ENCODE measurements around the gene PRRG4.

The PRRG4 gene

GRCh38 chr11:32840587-32840986 is 10.9 kb downstream of the PRRG4 start:
- no peak overlapping the region for H3K4ac ChIP-seq (ENCODE audit: low read length)
- no peaks in the 10 kb centered on the region for H3K9me3 ChIP-seq (replicated peaks in 1 of 2; ENCODE audit: control insufficient read depth in 2 of 2, insufficient read depth in 1 of 2, low read depth in 1 of 2, low read length in 2 of 2)
- H3K4me2 ChIP-seq (ENCODE audit: insufficient read depth, low read length, poor library complexity, severe bottlenecking): no peak overlapping the region

GRCh38 chr11:32843544-32843943 is 13.8 kb downstream of the PRRG4 start:
- Histone ChIP-seq H3K23ac (ENCODE audit: low read depth, low read length, poor library complexity) (no peak overlapping the region), H2BK15ac (ENCODE audit: low read length) (no peak overlapping the region), H3K4ac (ENCODE audit: low read length) (no peak overlapping the region), H3K14ac (ENCODE audit: low read length) (no peak overlapping the region), H3K4me1 (ENCODE audit: control insufficient read depth in 2 of 2, insufficient read depth in 1 of 2, low read depth in 1 of 2, low read length in 2 of 2) (no peaks in the 10 kb centered on the region), H3K18ac (ENCODE audit: low read length) (no peak overlapping the region), H3K79me1 (ENCODE audit: low read depth, low read length) (no peaks in the 10 kb centered on the region), H3K4me2 (ENCODE audit: insufficient read depth, low read length, poor library complexity, severe bottlenecking) (no peak overlapping the region), H3K9ac (ENCODE audit: low read depth, low read length, poor library complexity) (no peak overlapping the region), H3K4me3 (ENCODE audit: low read length in 2 of 2) (no peak overlapping the region), H2BK5ac (ENCODE audit: low read length) (no peak overlapping the region), H3K36me3 (replicated peaks in 1 of 2; ENCODE audit: control insufficient read depth in 2 of 2, insufficient read depth in 2 of 2, low read length in 2 of 2) (no peaks in the 10 kb centered on the region), H3K9me3 (replicated peaks in 1 of 2; ENCODE audit: control insufficient read depth in 2 of 2, insufficient read depth in 1 of 2, low read depth in 1 of 2, low read length in 2 of 2) (peaks cover 0 to 2% of the 10 kb centered on the region in 2 donors), H2BK12ac (ENCODE audit: low read length) (no peak overlapping the region), H2AFZ (ENCODE audit: low read length) (no peak overlapping the region), H2BK120ac (ENCODE audit: low read depth, low read length) (no peak overlapping the region), H3K27ac (replicated peaks; ENCODE audit: low read length) (no peak overlapping the region), H2AK5ac (ENCODE audit: low read depth, low read length) (no peak overlapping the region), H4K8ac (ENCODE audit: low read depth, low read length) (no peak overlapping the region), H4K91ac (ENCODE audit: low read depth, low read length, poor library complexity) (no peak overlapping the region), H3K27me3 (ENCODE audit: control insufficient read depth in 3 of 3, insufficient read depth in 3 of 3, low read depth in 1 of 3, low read length in 3 of 3) (no peaks in the 10 kb centered on the region)
- WGBS, 2 donors (ENCODE audit: extremely low coverage in 2 of 2, insufficient read length in 2 of 2, insufficient replicate concordance in 1 of 2): no CpG with 5 or more reads among the region's 3 CpGs
- DNase-seq (ENCODE audit: low spot score): no peak

More at GRCh38 chr11:32840587-32840986, 10.9 kb downstream of the PRRG4 start:
- Histone ChIP-seq H2AFZ (ENCODE audit: low read length) (no peak overlapping the region), H3K27ac (replicated peaks; ENCODE audit: low read length) (no peak overlapping the region), H4K91ac (ENCODE audit: low read depth, low read length, poor library complexity) (no peak overlapping the region), H3K27me3 (ENCODE audit: control insufficient read depth in 3 of 3, insufficient read depth in 3 of 3, low read depth in 1 of 3, low read length in 3 of 3) (no peaks in the 10 kb centered on the region), H4K8ac (ENCODE audit: low read depth, low read length) (no peak overlapping the region), H2BK12ac (ENCODE audit: low read length) (no peak overlapping the region), H3K79me1 (ENCODE audit: low read depth, low read length) (no peaks in the 10 kb centered on the region), H3K4me1 (ENCODE audit: control insufficient read depth in 2 of 2, insufficient read depth in 1 of 2, low read depth in 1 of 2, low read length in 2 of 2) (no peaks in the 10 kb centered on the region), H3K36me3 (replicated peaks in 1 of 2; ENCODE audit: control insufficient read depth in 2 of 2, insufficient read depth in 2 of 2, low read length in 2 of 2) (no peaks in the 10 kb centered on the region), H3K14ac (ENCODE audit: low read length) (no peak overlapping the region), H2BK5ac (ENCODE audit: low read length) (no peak overlapping the region), H2AK5ac (ENCODE audit: low read depth, low read length) (no peak overlapping the region), H3K4me3 (ENCODE audit: low read length in 2 of 2) (no peak overlapping the region), H3K18ac (ENCODE audit: low read length) (no peak overlapping the region), H3K23ac (ENCODE audit: low read depth, low read length, poor library complexity) (no peak overlapping the region), H3K9ac (ENCODE audit: low read depth, low read length, poor library complexity) (no peak overlapping the region), H2BK15ac (ENCODE audit: low read length) (no peak overlapping the region), H2BK120ac (ENCODE audit: low read depth, low read length) (no peak overlapping the region)
- no CpG with 5 or more reads among the region's 2 CpGs for WGBS, 2 donors (ENCODE audit: extremely low coverage in 2 of 2, insufficient read length in 2 of 2, insufficient replicate concordance in 1 of 2)
- no peak for DNase-seq (ENCODE audit: low spot score)

GRCh38 chr11:32847511-32847910 is 17.8 kb downstream of the PRRG4 start:
- H3K4me1 ChIP-seq (ENCODE audit: control insufficient read depth in 2 of 2, insufficient read depth in 1 of 2, low read depth in 1 of 2, low read length in 2 of 2): no peaks in the 10 kb centered on the region
- no peak overlapping the region for H3K14ac ChIP-seq (ENCODE audit: low read length)
- no peak overlapping the region for H4K91ac ChIP-seq (ENCODE audit: low read depth, low read length, poor library complexity)
- no peak overlapping the region for H3K27ac ChIP-seq (replicated peaks; ENCODE audit: low read length)
- H3K79me1 ChIP-seq (ENCODE audit: low read depth, low read length): no peaks in the 10 kb centered on the region
- H3K18ac ChIP-seq (ENCODE audit: low read length): no peak overlapping the region
- no peak overlapping the region for H2BK12ac ChIP-seq (ENCODE audit: low read length)
- no peak overlapping the region for H3K9ac ChIP-seq (ENCODE audit: low read depth, low read length, poor library complexity)
- DNase-seq (ENCODE audit: low spot score): no peak
- no peak overlapping the region for H3K4me2 ChIP-seq (ENCODE audit: insufficient read depth, low read length, poor library complexity, severe bottlenecking)
- no peak overlapping the region for H2AFZ ChIP-seq (ENCODE audit: low read length)
- H4K8ac ChIP-seq (ENCODE audit: low read depth, low read length): no peak overlapping the region
- no peak overlapping the region for H2AK5ac ChIP-seq (ENCODE audit: low read depth, low read length)
- H3K36me3 ChIP-seq (replicated peaks in 1 of 2; ENCODE audit: control insufficient read depth in 2 of 2, insufficient read depth in 2 of 2, low read length in 2 of 2): no peaks in the 10 kb centered on the region
- no peak overlapping the region for H3K23ac ChIP-seq (ENCODE audit: low read depth, low read length, poor library complexity)
- no peak overlapping the region for H2BK15ac ChIP-seq (ENCODE audit: low read length)
- WGBS, 2 donors (ENCODE audit: extremely low coverage in 2 of 2, insufficient read length in 2 of 2, insufficient replicate concordance in 1 of 2): no CpG with 5 or more reads among the region's 2 CpGs
- H3K4me3 ChIP-seq (ENCODE audit: low read length in 2 of 2): no peak overlapping the region
- peaks cover 0 to 2% of the 10 kb centered on the region in 2 donors for H3K9me3 ChIP-seq (replicated peaks in 1 of 2; ENCODE audit: control insufficient read depth in 2 of 2, insufficient read depth in 1 of 2, low read depth in 1 of 2, low read length in 2 of 2)
- no peak overlapping the region for H2BK5ac ChIP-seq (ENCODE audit: low read length)
- no peak overlapping the region for H3K4ac ChIP-seq (ENCODE audit: low read length)
- H2BK120ac ChIP-seq (ENCODE audit: low read depth, low read length): no peak overlapping the region
- no peaks in the 10 kb centered on the region for H3K27me3 ChIP-seq (ENCODE audit: control insufficient read depth in 3 of 3, insufficient read depth in 3 of 3, low read depth in 1 of 3, low read length in 3 of 3)

GRCh38 chr11:32849761-32850160 is 20.0 kb downstream of the PRRG4 start:
- no peak overlapping the region for H4K91ac ChIP-seq (ENCODE audit: low read depth, low read length, poor library complexity)
- H2BK120ac ChIP-seq (ENCODE audit: low read depth, low read length): no peak overlapping the region
- peaks cover 0 to 2% of the 10 kb centered on the region in 2 donors for H3K9me3 ChIP-seq (replicated peaks in 1 of 2; ENCODE audit: control insufficient read depth in 2 of 2, insufficient read depth in 1 of 2, low read depth in 1 of 2, low read length in 2 of 2)
- no peaks in the 10 kb centered on the region for H3K27me3 ChIP-seq (ENCODE audit: control insufficient read depth in 3 of 3, insufficient read depth in 3 of 3, low read depth in 1 of 3, low read length in 3 of 3)
- no peak overlapping the region for H3K18ac ChIP-seq (ENCODE audit: low read length)
- no peak overlapping the region for H3K27ac ChIP-seq (replicated peaks; ENCODE audit: low read length)
- no peak overlapping the region for H2BK15ac ChIP-seq (ENCODE audit: low read length)
- no peak overlapping the region for H3K23ac ChIP-seq (ENCODE audit: low read depth, low read length, poor library complexity)
- no peaks in the 10 kb centered on the region for H3K36me3 ChIP-seq (replicated peaks in 1 of 2; ENCODE audit: control insufficient read depth in 2 of 2, insufficient read depth in 2 of 2, low read length in 2 of 2)
- no peak overlapping the region for H3K4ac ChIP-seq (ENCODE audit: low read length)
- H2BK12ac ChIP-seq (ENCODE audit: low read length): no peak overlapping the region
- no peaks in the 10 kb centered on the region for H3K79me1 ChIP-seq (ENCODE audit: low read depth, low read length)
- no peaks in the 10 kb centered on the region for H3K4me1 ChIP-seq (ENCODE audit: control insufficient read depth in 2 of 2, insufficient read depth in 1 of 2, low read depth in 1 of 2, low read length in 2 of 2)
- no CpG with 5 or more reads among the region's 1 CpG for WGBS, 2 donors (ENCODE audit: extremely low coverage in 2 of 2, insufficient read length in 2 of 2, insufficient replicate concordance in 1 of 2)
- no peak overlapping the region for H4K8ac ChIP-seq (ENCODE audit: low read depth, low read length)
- no peak overlapping the region for H3K14ac ChIP-seq (ENCODE audit: low read length)
- H2BK5ac ChIP-seq (ENCODE audit: low read length): no peak overlapping the region
- no peak overlapping the region for H3K9ac ChIP-seq (ENCODE audit: low read depth, low read length, poor library complexity)
- H3K4me2 ChIP-seq (ENCODE audit: insufficient read depth, low read length, poor library complexity, severe bottlenecking): no peak overlapping the region
- no peak overlapping the region for H2AFZ ChIP-seq (ENCODE audit: low read length)
- no peak overlapping the region for H2AK5ac ChIP-seq (ENCODE audit: low read depth, low read length)
- DNase-seq (ENCODE audit: low spot score): no peak
- H3K4me3 ChIP-seq (ENCODE audit: low read length in 2 of 2): no peak overlapping the region

Data from neuronal stem cell (in vitro differentiated cells).